NCI-H345 treated with DMSO at 0.1 percent for 48 hours (cell line): ENCODE results near the gene IL12RB2.

Source experiments
- DNase-seq: peaks from one replicate; lab custom pipeline; 2025; ENCODE audit not compliant: unreplicated experiment; lab: John Stamatoyannopoulos, UW

IL12RB2 gene, protein sequence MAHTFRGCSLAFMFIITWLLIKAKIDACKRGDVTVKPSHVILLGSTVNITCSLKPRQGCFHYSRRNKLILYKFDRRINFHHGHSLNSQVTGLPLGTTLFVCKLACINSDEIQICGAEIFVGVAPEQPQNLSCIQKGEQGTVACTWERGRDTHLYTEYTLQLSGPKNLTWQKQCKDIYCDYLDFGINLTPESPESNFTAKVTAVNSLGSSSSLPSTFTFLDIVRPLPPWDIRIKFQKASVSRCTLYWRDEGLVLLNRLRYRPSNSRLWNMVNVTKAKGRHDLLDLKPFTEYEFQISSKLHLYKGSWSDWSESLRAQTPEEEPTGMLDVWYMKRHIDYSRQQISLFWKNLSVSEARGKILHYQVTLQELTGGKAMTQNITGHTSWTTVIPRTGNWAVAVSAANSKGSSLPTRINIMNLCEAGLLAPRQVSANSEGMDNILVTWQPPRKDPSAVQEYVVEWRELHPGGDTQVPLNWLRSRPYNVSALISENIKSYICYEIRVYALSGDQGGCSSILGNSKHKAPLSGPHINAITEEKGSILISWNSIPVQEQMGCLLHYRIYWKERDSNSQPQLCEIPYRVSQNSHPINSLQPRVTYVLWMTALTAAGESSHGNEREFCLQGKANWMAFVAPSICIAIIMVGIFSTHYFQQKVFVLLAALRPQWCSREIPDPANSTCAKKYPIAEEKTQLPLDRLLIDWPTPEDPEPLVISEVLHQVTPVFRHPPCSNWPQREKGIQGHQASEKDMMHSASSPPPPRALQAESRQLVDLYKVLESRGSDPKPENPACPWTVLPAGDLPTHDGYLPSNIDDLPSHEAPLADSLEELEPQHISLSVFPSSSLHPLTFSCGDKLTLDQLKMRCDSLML

DNA sequence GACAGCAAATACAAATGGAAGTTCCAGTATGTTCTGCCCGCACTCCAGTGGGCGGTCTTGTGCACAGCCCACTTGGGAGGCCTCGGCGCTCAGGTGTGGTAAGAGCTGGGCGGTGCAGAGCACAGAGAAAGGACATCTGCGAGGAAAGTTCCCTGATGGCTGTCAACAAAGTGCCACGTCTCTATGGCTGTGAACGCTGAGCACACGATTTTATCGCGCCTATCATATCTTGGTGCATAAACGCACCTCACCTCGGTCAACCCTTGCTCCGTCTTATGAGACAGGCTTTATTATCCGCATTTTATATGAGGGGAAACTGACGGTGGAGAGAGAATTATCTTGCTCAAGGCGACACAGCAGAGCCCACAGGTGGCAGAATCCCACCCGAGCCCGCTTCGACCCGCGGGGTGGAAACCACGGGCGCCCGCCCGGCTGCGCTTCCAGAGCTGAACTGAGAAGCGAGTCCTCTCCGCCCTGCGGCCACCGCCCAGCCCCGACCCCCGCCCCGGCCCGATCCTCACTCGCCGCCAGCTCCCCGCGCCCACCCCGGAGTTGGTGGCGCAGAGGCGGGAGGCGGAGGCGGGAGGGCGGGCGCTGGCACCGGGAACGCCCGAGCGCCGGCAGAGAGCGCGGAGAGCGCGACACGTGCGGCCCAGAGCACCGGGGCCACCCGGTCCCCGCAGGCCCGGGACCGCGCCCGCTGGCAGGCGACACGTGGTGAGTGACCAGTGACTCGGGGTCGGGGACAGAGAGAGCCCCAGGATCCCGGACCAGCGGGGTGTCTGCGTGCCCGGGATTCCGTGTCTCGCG, at the start of gene IL12RB2:
Gene IL12RB2, plus strand, starts transcription at position 623 of the 810 bp plus-strand sequence. CDS start 12,496 bp downstream, outside the sequence.
- DNase-seq, result peak; percentile 10

DNA sequence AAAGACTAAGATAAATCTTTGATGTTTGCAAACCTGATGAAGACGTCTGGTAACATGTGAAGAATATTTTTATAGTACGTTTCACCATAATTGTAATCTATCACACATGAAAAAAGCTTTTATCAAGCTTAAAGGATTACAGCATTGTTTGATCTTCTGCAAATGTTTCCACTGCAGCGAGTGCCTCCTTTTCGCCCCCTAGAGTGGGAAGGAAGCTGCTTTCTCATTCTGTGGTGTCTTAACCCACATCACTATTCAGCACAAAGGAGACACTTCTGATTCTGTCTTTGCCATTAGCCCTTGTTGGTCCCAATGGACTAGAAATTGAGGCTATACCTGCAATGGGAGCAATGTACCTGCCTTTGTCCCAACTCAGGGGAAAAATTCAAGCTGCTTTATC, 46.0 kb upstream of the IL12RB2 start:
- no peak for DNase-seq

DNA sequence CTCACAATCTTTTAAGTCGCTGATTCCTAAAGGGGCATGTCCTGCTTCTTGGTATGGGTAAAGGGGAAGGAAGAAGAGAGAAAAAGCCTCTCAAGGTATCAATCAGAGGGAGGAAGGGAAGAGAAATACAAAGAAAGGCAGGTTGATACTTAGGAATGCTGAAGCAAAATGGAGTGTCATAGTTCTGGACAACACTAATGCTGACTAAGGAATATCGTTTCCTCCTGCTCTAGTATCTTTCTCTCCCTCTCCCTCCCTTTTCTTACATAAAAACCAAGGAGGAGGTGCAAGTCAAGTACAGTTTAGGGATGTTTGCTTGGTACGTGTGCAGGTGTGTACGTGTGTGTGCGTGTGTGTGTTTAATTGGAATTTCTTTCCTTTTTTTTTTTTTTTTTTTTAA, 44.9 kb upstream of the IL12RB2 start:
- no peak for DNase-seq

DNA sequence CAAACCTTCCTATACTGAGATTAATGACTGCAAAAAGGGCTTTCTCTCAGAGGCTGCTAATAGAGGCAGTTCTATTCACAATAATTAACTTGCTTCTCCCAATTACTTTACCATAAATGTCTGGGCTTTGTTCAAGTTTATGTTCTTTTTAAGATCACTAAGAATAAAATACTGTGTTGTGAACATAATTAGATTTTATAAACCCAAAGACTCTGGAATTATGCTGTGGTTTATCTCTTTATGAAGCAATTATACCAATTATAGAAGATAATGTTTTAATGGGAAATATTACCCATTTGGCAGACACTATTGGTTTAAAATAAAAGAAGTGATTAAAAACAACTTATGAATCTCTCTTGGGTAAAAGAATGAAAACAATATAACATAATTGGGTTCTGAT, 43.5 kb upstream of the IL12RB2 start:
- no peak for DNase-seq

DNA sequence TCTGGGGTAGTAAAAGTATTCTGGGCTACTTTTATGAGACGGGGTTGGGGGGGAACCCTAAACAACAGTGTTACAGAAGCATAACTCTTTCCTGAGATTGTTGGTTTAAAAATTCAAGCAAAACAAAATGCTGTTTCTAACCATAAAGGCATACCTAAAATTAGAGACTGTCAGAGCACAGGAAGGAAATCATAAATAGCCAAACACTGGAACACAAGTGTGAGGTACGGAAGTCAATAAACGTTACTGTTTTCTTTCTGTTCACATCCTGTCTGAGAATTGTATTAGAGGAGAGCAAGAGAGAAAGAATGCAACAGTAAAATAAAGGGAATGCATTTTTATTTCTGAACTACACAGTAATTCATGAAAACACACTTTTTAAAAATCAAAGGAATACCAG, 42.8 kb upstream of the IL12RB2 start:
- no peak for DNase-seq

DNA sequence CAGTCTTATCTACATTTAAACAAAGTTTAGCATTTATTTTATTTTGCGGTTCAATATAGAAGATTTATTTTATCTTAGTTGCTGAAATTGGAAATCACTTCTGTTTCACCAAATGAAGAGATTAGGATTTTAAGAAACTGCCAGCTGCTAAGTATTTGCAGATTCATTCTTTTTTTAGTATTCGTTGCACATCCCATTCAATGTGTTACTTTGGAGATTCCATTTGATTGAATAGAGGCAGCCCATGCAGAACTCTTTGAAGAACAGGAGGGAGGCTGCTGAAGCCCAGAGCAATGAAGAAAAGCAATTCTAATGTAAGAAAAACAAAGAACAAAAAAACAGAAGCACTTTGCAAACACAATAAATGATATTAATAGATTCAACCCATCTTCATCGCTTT, 38.6 kb upstream of the IL12RB2 start:
- no peak for DNase-seq

DNA sequence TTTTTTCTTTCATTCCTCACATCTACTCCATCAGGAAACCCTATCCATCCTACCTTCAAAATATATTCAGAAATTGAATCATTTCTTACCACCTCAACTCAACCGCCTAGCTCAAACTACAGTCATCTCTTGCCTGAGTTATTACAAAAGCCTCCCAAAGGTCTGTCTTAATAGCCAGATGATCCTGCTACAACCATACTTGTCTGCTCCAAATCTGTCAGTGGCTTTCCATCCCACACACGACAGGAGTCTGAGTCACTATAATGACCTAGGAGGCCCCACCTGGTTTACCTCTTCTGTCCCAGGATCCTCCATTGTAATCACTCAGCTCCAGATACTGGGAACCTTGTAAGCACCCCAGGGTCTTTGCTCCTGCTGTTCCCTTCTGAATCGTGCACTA, 37.1 kb upstream of the IL12RB2 start:
- no peak for DNase-seq

DNA sequence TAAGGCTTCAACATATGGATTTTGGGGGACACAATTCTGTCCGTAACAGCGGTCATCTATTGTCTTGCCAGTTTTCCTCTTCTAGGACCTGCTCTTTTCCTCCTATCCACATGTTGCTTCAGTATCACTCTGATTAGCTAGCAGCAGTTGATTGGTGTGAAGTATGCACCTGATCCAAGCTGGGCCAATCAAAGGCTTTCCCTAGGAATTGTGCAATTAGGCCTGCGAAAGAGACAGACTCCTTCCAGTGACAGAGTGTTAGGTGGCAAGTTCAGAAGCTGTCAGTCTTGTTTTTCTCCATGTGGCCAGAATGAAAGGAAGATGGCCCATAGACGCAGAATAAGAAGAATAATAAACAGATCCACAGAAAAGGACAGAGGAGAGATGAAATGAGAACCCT, 34.1 kb upstream of the IL12RB2 start:
- no peak for DNase-seq

DNA sequence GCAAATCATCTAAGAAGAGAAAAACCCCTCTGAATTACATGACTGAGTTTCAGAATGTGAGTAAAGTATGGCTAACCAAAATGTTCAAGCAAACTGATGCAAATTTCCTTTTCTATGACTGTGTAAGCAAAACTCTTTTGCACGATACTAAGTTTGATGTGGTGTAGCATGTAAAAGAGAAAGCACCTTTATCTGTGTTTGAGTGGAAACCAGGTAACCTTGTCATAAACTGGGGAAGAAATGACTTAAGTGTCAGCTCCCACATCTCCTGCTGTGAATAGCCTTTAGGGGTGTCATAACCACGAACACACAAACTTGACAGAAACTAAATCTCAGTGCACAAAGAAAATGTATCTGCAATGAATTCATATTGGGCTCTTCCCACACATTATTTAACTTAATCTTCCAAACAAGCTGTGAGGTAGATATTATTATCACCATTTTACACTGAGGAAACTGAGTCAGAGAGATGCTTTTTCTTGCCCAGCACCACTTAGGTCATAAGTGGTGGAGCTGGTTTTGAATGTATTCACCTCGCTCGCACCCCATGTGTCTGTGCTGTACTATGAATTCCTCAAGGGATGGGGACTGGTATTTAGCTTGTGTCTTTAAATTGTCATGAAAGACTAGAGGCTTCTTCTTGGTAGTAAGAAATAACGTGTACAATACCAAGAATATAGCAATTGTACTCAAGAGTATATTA, 32.9 kb upstream of the IL12RB2 start:
- no peak for DNase-seq

DNA sequence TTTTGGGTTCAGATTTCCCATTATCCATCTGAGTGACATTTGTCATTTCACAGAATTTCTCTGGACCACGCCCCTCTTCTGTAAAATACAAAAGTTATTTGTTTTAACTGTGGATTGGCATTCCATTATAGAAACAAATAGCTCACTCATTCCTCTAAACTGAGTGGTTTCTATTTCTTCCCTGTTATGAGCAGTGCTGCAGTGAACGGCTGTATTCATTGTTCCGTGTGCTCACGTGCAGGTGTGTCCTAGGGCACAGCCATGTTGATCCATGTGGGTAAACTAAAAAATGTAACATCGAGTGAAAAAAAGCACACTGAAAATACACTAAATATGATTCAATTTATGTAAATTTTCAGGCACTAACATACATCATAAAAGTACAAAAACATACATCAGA, 27.0 kb upstream of the IL12RB2 start:
- DNase-seq, result no peak

DNA sequence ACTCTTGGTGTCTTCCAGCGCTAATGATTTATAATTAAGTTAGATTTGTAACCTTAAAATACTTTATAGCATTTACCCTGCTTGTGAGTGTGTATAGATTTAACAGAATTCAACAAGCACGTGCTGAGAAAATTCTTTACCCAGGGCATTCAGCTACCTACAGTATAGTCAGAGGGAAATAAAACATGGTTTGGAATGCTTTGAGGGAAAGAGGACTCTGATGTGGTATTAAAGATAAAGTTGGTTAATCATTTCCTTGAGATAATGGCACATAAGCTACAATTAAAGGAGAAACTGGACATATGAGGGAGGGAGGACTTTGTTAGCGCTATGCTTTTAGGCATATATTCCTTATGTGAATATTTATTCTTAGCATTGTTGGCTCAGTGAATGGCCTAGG, 26.4 kb upstream of the IL12RB2 start:
- DNase-seq, result no peak

DNA sequence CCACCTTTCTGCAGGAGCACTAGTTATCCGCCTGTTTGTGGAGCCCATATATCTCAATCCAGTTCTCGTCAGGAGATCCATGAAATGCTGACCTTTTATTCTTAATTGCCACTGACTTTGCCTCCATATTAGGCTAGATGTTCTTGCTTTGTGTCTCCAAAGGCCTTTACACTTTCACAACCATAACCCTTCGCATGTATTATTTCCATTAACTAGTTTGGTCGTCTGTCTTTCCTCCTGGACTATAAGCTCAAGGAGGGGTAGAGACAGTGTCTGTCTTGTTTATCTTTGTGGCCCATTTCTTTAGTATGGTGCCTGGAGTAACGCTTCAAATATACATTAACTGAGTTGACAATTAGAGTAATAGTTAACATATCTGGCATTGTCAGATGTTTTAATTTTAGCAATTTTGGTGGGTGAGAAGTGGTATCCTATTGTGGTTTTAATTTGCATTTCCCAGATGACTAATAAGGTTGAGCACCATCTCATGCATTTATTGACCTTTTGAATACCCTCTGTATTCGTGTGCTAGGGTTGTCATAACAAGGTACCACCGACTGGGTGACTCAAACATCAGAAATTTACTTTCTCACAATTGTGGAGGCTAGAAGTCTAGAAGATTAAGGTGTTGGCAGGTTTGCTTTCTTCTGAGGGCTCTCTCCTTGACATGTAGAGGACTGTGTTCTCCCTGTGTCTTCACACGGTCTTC, 21.7 kb upstream of the IL12RB2 start:
- no peak for DNase-seq

DNA sequence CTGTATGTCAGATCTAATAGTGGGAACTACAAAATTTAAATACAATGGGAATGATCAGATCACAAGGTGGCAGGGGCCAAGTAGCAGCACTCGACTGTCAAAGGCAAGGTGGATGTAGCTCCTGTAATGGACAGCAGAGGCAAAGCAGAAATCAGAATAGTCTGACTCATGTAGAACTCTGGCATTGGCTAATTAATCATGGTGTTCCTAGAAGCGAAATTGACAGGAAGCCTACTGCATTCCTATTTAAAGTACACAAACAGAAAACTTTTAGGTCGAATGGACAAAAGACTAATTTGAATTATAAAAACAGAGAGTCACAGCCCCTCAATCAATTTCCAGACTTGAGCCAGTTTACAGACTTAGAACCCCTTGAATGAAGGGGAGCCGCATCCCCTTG, 17.4 kb upstream of the IL12RB2 start:
- DNase-seq, result no peak

DNA sequence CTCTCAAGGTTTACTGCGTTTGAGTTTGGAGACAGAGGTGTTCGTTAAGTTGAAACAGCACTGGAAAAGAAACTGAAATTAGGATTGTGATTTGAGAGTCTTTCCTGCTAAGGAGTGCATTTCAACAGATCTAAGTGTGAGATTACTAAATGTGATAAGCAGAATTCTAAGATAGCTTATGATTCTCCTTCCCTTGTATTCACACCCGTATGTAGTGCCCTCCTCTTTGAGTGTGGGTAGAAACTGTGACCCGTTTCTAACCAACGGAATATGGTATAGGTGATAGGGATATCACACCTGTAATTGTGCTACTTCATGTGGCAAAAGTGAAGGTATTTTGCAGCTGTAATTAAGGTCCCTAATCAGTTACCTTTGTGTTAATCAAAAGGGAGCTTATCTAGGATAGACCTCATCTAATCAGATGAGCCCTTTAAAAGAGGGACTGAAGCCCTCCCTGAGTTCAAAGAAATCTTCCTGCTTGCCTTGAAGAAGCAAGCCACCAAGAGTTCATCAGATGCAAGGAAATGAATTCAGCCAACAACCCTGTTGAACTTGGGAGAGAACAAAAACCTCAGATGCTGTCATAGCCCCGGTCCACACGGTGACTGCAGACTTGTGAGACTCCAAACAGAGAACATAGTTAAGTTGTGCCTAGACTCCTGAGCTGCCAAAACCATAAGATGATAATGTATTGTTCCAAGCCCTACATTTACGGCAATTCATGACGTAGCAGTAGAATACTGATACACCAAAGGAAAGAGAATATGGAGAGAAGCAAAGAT, 12.6 kb upstream of the IL12RB2 start:
- no peak for DNase-seq

DNA sequence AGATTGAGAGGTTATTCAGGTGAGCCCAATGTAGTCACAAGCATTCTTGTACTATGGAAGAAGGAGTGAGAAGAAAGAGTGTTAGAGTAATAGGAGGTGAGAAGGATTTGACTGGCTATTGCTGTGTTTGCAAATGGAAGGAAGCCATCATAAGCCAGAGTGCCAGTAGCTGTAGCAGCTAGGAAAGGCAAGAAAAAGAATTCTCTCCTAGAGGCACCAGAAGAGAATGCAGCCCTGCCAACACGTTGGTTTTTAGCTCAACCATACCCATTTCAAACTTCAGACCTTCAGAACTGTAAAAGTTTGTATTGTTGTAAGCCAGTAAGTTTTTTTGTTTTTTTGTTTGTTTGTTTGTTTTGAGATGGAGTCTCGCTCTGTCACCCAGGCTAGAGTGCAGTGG, 8.9 kb upstream of the IL12RB2 start:
- DNase-seq, result no peak

DNA sequence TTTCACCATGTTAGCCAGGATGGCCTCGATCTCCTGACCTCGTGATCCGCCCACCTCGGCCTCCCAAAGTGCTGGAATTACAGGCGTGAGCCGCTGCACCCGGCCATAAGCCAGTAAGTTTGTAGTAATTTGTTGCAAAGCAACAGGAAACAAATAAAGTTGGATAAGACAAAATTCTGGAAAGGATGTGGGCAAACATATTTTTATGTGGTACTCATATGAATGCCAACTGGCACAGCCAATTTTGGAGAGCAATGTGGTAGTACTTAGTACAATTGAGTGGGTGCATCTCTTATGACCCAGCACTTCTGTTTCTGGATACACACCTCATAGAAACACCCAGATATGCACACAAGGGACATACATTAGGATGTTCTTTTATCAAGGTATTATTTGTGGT, 8.4 kb upstream of the IL12RB2 start:
- no peak for DNase-seq

DNA sequence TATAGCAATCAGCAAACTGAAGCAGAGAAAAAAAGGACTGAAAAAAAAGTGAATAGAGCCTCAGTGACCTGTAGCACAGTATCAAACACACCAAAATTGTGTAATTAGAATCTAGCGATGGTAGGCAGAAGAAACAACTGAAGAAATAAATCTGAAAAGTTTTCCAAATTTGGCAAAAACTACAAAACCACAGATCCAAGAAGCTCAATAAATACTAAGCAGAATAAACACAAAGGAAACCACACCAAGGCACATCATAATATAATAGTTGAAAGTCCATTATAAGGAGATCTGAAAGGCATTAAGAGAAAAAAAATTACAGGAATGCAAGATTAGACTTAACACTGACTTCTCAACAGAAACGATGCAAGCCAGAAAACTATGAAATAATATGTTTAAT, 7.1 kb upstream of the IL12RB2 start:
- DNase-seq, result no peak

DNA sequence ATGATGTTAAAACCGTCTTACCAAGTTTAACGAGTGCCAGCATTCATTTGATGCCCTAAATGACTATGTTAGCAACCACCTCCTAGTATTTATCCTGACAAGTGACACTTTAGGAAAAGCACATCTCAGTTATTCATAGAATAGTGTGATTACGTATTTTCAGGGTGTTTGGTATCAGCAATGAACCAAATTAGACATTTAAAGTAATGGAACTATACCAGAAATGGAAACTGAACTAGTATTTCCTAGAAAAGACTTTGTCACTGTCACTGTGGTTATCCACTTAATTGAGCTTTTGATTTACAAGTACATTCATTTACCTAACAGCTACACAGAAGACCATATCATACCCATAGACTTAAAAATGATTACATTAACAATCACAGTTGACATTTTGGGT, 3.6 kb upstream of the IL12RB2 start:
- DNase-seq, result no peak

DNA sequence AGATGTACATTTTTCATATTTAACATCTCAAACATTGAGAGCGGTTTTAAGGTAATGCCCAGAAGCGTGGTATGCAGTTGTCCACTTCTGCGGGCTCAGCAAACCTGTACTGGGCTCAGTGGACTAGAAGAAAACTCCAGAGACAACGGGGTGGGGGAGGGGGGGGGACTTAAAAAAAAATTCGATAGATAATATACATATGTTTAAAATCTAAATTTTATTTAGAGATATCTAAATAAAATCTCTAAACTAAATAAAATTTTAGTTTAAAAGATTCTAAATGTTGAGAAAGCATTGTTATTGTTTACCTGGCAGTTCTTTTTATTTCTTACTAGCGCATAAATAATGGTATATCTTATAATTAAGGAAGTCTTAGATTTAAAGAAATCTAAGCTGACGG, 1.1 kb upstream of the IL12RB2 start:
- DNase-seq, result no peak
